H1 (cell line): ENCODE data around the gene TFB2M. TPM values are rescaled to one million over a fixed set of nuclear protein-coding genes. Genes with fewer than 3 reads are reported as not detected.

Experiments
- CTCF ChIA-PET: fragments of 300-600 bp; sonication (Branson Sonifier 250); formaldehyde crosslinking; loops from one replicate; lab custom pipeline; 2021; ENCODE audit not compliant: partially characterized antibody; lab: Charles Lee
- POLR2A ChIA-PET: fragments of 300-600 bp; sonication (Branson Sonifier 250); formaldehyde crosslinking; loops from one replicate; lab custom pipeline; 2021; ENCODE audit warnings: inconsistent platforms; ENCODE audit not compliant: partially characterized antibody; lab: Charles Lee
- DNase-seq, 2 experiments: peaks; one replicate each; pipeline versions ENCODE4 v3.0.0 to v3.0.0-alpha.2; 2010 to 2022; ENCODE audit warnings: low spot score in 2 of 2, low read depth in 1 of 2, mixed read lengths in 1 of 2
- FAIRE-seq: peaks from 2 replicates; lab custom pipeline; 2011; peaks lifted over from hg19 to GRCh38; lab: Jason Lieb, UNC
- H2AFZ ChIP-seq: 2 replicates; pipeline ENCODE4 v1.8.1; 2012; ENCODE audit warnings: low read length, inconsistent platforms
- H2AK5ac ChIP-seq: 2 replicates; pipeline ENCODE4 v1.6.1; 2013; ENCODE audit warnings: low read depth, low read length
- H2BK120ac ChIP-seq: replicated peaks from 2 replicates; pipeline ENCODE3; 2013; ENCODE audit warnings: low read depth, low read length, inconsistent platforms
- H2BK12ac ChIP-seq: 2 replicates; pipeline ENCODE4 v1.6.1; 2013; ENCODE audit warnings: low read depth, low read length
- H2BK15ac ChIP-seq: 2 replicates; pipeline ENCODE4 v1.6.1; 2013; ENCODE audit warnings: low read length
- H2BK20ac ChIP-seq: 2 replicates; pipeline ENCODE4 v1.6.1; 2013; ENCODE audit warnings: low read length
- H2BK5ac ChIP-seq: 2 replicates; pipeline ENCODE4 v1.6.1; 2013; ENCODE audit warnings: low read depth, low read length
- H3K14ac ChIP-seq: 2 replicates; pipeline ENCODE4 v1.6.1; 2013; ENCODE audit warnings: inconsistent platforms; ENCODE audit not compliant: insufficient read length
- H3K18ac ChIP-seq: 2 replicates; pipeline ENCODE4 v1.6.1; 2013; ENCODE audit warnings: low read length; ENCODE audit errors: extremely low read depth
- H3K23ac ChIP-seq: 2 replicates; pipeline ENCODE4 v1.6.1; 2013; ENCODE audit warnings: inconsistent platforms; ENCODE audit not compliant: insufficient read length
- H3K23me2 ChIP-seq: 2 replicates; pipeline ENCODE4 v1.6.1; 2013; ENCODE audit warnings: low read depth, low read length
- H3K27ac ChIP-seq: 2 replicates; pipeline ENCODE4 v1.6.1; 2011; ENCODE audit warnings: low read depth, low read length, inconsistent platforms
- H3K27me3 ChIP-seq, 4 experiments: replicated peaks in 1 of 4; 1 replicate in 1 of 4; 2 replicates in 3 of 4; pipeline versions ENCODE4 v1.6.1 to v1.8.1; 2011 to 2013; ENCODE audit warnings: low read length in 3 of 4, mild to moderate bottlenecking in 3 of 4, inconsistent platforms in 2 of 4, mixed read lengths in 2 of 4, moderate library complexity in 1 of 4; ENCODE audit not compliant: control insufficient read depth in 3 of 4, insufficient read depth in 3 of 4; ENCODE audit errors: extremely low read depth in 1 of 4
- H3K36me3 ChIP-seq, 4 experiments: 2 replicates each; pipeline versions ENCODE4 v1.6.1 to v1.8.1; 2011 to 2013; ENCODE audit warnings: mild to moderate bottlenecking in 4 of 4, low read length in 3 of 4, moderate library complexity in 2 of 4, control low read depth in 1 of 4, inconsistent platforms in 1 of 4; ENCODE audit not compliant: insufficient read depth in 4 of 4, control insufficient read depth in 2 of 4
- H3K4ac ChIP-seq: replicated peaks from 2 replicates; pipeline ENCODE3; 2013; ENCODE audit warnings: low read length, low read depth, mixed read lengths, inconsistent platforms; ENCODE audit not compliant: insufficient read length
- H3K4me1 ChIP-seq, 4 experiments: replicated peaks in 1 of 4; 1 replicate in 1 of 4; 2 replicates in 3 of 4; pipeline versions ENCODE4 v1.6.1 to v1.8.1; 2011 to 2013; ENCODE audit warnings: low read length in 3 of 4, inconsistent platforms in 2 of 4, mixed read lengths in 1 of 4; ENCODE audit not compliant: insufficient read depth in 4 of 4, control insufficient read depth in 3 of 4
- H3K4me2 ChIP-seq, 2 experiments: 2 replicates each; pipeline versions ENCODE4 v1.6.1 to v1.8.1; 2011 to 2013; ENCODE audit warnings: low read depth in 2 of 2, low read length in 2 of 2, control low read depth in 1 of 2, inconsistent platforms in 1 of 2, mild to moderate bottlenecking in 1 of 2; ENCODE audit not compliant: insufficient read depth in 1 of 2
- H3K4me3 ChIP-seq, 4 experiments: fragments of 200-600, 300-600 bp in 1 of 4; sonication (generic), shearing (Covaris generic), sonication (Bioruptor Twin) in 1 of 4; 2 replicates each; pipeline versions ENCODE4 v1.5.1 to v1.8.1; 2011 to 2016; ENCODE audit warnings: low read length in 4 of 4, low read depth in 3 of 4, control low read depth in 2 of 4, inconsistent platforms in 2 of 4, mild to moderate bottlenecking in 2 of 4, mixed read lengths in 1 of 4, moderate library complexity in 1 of 4; ENCODE audit not compliant: insufficient read depth in 2 of 4; ENCODE audit errors: extremely low read depth in 1 of 4
- H3K56ac ChIP-seq: replicated peaks from 2 replicates; pipeline ENCODE3; 2013; ENCODE audit warnings: low read depth, mild to moderate bottlenecking, mixed read lengths, low read length, inconsistent platforms; ENCODE audit not compliant: insufficient read length
- H3K79me1 ChIP-seq: 2 replicates; pipeline ENCODE4 v1.6.1; 2013; ENCODE audit warnings: low read depth, low read length, control low read depth
- H3K79me2 ChIP-seq, 2 experiments: 2 replicates each; pipeline versions ENCODE4 v1.6.1 to v1.8.1; 2012 to 2013; ENCODE audit warnings: low read length in 2 of 2, mild to moderate bottlenecking in 2 of 2, inconsistent platforms in 1 of 2; ENCODE audit not compliant: insufficient read depth in 2 of 2, control insufficient read depth in 1 of 2
- H3K9ac ChIP-seq, 4 experiments: replicated peaks in 1 of 4; 1 replicate in 1 of 4; 2 replicates in 3 of 4; pipeline versions ENCODE4 v1.6.1 to v1.8.1; 2011 to 2013; ENCODE audit warnings: low read depth in 3 of 4, low read length in 3 of 4, control low read depth in 2 of 4, mild to moderate bottlenecking in 2 of 4, moderate library complexity in 2 of 4, inconsistent platforms in 1 of 4; ENCODE audit errors: extremely low read depth in 1 of 4
- H3K9me3 ChIP-seq, 2 experiments: 2 replicates each; pipeline versions ENCODE4 v1.6.1 to v1.8.1; 2012 to 2013; ENCODE audit warnings: mild to moderate bottlenecking in 2 of 2, moderate library complexity in 2 of 2, control low read depth in 1 of 2, inconsistent platforms in 1 of 2, low read depth in 1 of 2, low read length in 1 of 2, mixed read lengths in 1 of 2; ENCODE audit not compliant: insufficient read depth in 2 of 2
- H4K20me1 ChIP-seq, 2 experiments: replicated peaks in 1 of 2; 2 replicates each; pipeline versions ENCODE3 to v1.8.1; 2011 to 2013; ENCODE audit warnings: inconsistent platforms in 2 of 2, low read length in 2 of 2, mild to moderate bottlenecking in 1 of 2; ENCODE audit not compliant: insufficient read depth in 2 of 2, control insufficient read depth in 1 of 2
- H4K5ac ChIP-seq: 2 replicates; pipeline ENCODE4 v1.6.1; 2013; ENCODE audit warnings: low read length, low read depth, mixed read lengths, inconsistent platforms; ENCODE audit not compliant: insufficient read length
- H4K8ac ChIP-seq: 2 replicates; pipeline ENCODE4 v1.8.0; 2013; ENCODE audit warnings: mild to moderate bottlenecking, moderate library complexity, low read length, inconsistent platforms; ENCODE audit not compliant: insufficient read depth; ENCODE audit errors: extremely low read depth
- H4K91ac ChIP-seq: replicated peaks from 2 replicates; pipeline ENCODE3; 2013; ENCODE audit warnings: low read length, mixed read lengths, inconsistent platforms; ENCODE audit not compliant: insufficient read length
- BCL11A ChIP-seq, 2 experiments: IDR thresholded peaks; one replicate each; pipeline ENCODE4 v1.6.1; 2011; ENCODE audit warnings: low read depth in 2 of 2, low read length in 2 of 2, mild to moderate bottlenecking in 2 of 2
- HDAC6 ChIP-seq: IDR thresholded peaks from one replicate; pipeline ENCODE4 v1.7.1; 2012; ENCODE audit warnings: low read depth, mild to moderate bottlenecking, inconsistent platforms, low read length, moderate library complexity
- JUN ChIP-seq: IDR thresholded peaks from 2 replicates; pipeline ENCODE4 v1.6.1; 2011; ENCODE audit warnings: low read depth, mild to moderate bottlenecking, improper control_type of control experiment, low read length
- MAFK ChIP-seq: IDR thresholded peaks from 2 replicates; pipeline ENCODE4 v1.6.1; 2012; ENCODE audit warnings: low read depth, mild to moderate bottlenecking, improper control_type of control experiment, low read length
- NANOG ChIP-seq: IDR thresholded peaks from 2 replicates; pipeline ENCODE4 v1.6.1; 2011; ENCODE audit warnings: low read length, low read depth, mild to moderate bottlenecking, inconsistent platforms; ENCODE audit not compliant: insufficient read depth, poor library complexity, severe bottlenecking
- POU5F1 ChIP-seq: IDR thresholded peaks from 2 replicates; pipeline ENCODE4 v1.6.1; 2011; ENCODE audit warnings: low read depth, mild to moderate bottlenecking, low read length, moderate library complexity
- RBBP5 ChIP-seq: IDR thresholded peaks from 2 replicates; pipeline ENCODE4 v1.7.1; 2012; ENCODE audit warnings: low read depth, mild to moderate bottlenecking, inconsistent platforms, low read length, moderate library complexity, borderline replicate concordance
- RNF2 ChIP-seq: fragments of 200-900, 300-1000 bp; sonication (generic); IDR thresholded peaks from 2 replicates; pipeline ENCODE4 v1.7.1; 2016; ENCODE audit warnings: borderline replicate concordance, low read depth, mild to moderate bottlenecking, antibody characterized with exemption, low read length; ENCODE audit not compliant: poor library complexity, severe bottlenecking; ENCODE audit errors: missing control alignments
- SIN3A ChIP-seq, 2 experiments: IDR thresholded peaks in 1 of 2; conservative IDR thresholded peaks in 1 of 2; 2 replicates each; pipeline ENCODE4 v1.6.1; 2011 to 2012; ENCODE audit warnings: low read length in 2 of 2, improper control_type of control experiment in 1 of 2, low read depth in 1 of 2, mild to moderate bottlenecking in 1 of 2
- SIX5 ChIP-seq: IDR thresholded peaks from 2 replicates; pipeline ENCODE4 v1.6.1; 2011; ENCODE audit warnings: mild to moderate bottlenecking, low read depth, low read length
- TAF1 ChIP-seq: IDR thresholded peaks from 2 replicates; pipeline ENCODE4 v1.6.1; 2011; ENCODE audit warnings: mild to moderate bottlenecking, low read depth, low read length
- TEAD4 ChIP-seq: IDR thresholded peaks from 2 replicates; pipeline ENCODE4 v1.6.1; 2012; ENCODE audit warnings: low read depth, low read length, inconsistent platforms, mixed read lengths
- YY1 ChIP-seq: IDR thresholded peaks from 2 replicates; pipeline ENCODE4 v1.6.1; 2011; ENCODE audit warnings: low read depth, mild to moderate bottlenecking, low read length
- WGBS, 2 experiments: shearing (Covaris generic) in 1 of 2; methylation state at CpG; one replicate each; pipeline versions ENCODE4 v1.1.6 to v1.1.7; 2013 to 2015; ENCODE audit warnings: low lambda C conversion rate in 2 of 2, mixed read lengths in 2 of 2, inconsistent platforms in 1 of 2, low coverage in 1 of 2, missing lambda C conversion rate in 1 of 2; ENCODE audit not compliant: insufficient replicate concordance in 2 of 2, insufficient coverage in 1 of 2, insufficient read length in 1 of 2; ENCODE audit errors: extremely low coverage in 1 of 2, missing lambda C conversion rate in 1 of 2; 5-methylcytosine and 5-hydroxymethylcytosine counted together
- polyA plus RNA-seq, 7 experiments: library from polyadenylated mRNA; depleted of rRNA in 3 of 7; stranded (reverse) in 5 of 7; unstranded in 2 of 7; fragments of >200 nt in 5 of 7; fragments of 200-250 nt in 2 of 7; gene quantifications; 1 replicate in 5 of 7; 2 replicates in 1 of 7; 4 replicates in 1 of 7; pipeline versions ENCODE4 v1.2.1 to v1.2.3, GENCODE V29; 2011 to 2013; ENCODE audit warnings: missing spikeins in 2 of 7, mixed read lengths in 2 of 7
- total RNA-seq: library from RNA; stranded (reverse); fragmentation: NEBNext Ultra II Directional; extraction: Animal tissue kit (Norgen Biotek cat#: 25700); gene quantifications from 2 replicates; pipeline ENCODE4 v1.2.1, GENCODE V29; 2021

The TFB2M gene
- total and polyA plus RNA-seq, 2 of the 8 experiments (the other 6 are each of a cell fraction or from before 2014, with no cell fraction given): 10.4 to 22.0 TPM

DNA sequence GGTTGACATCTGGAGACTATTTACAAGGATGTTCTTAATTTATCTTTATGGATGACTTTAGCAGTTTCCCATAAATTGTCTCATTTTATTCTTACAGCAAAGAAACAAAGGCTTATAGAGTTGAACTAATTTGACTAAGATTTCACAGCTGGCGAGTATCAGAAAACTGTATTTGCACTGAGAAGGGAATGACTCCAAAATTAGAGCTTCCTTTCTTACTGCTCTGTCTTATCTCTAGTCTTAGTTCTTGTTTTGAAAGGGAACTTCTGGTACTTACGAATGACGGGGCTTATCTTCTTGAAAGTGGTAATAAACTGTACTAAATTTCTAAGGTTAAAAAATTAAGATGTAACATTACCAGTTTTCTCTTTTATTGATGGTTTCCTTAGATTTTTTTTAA, 13.8 kb upstream of the TFB2M start:
- Histone ChIP-seq H2BK12ac (no peak overlapping the region), H2AK5ac (no peak overlapping the region), H3K27me3 (no peaks in the 10 kb centered on the region), H3K4ac (no peak overlapping the region), H3K79me1 (no peaks in the 10 kb centered on the region; the same call in 1 of the 2 replicates), H2BK5ac (no peak overlapping the region), H3K23me2 (no peaks in the 10 kb centered on the region), H3K79me2 (peaks cover 0 to 34% of the 10 kb centered on the region in 2 experiments; a peak in 2 of 4 replicates), H3K9me3 (no peaks in the 10 kb centered on the region), H3K14ac (no peak overlapping the region), H3K4me2 (no peak overlapping the region), H4K91ac (no peak overlapping the region), H2BK15ac (no peak overlapping the region), H3K4me1 (no peaks in the 10 kb centered on the region), H3K56ac (no peak overlapping the region), H3K36me3 (no peaks in the 10 kb centered on the region), H2AFZ (no peak overlapping the region), H2BK20ac (no peak overlapping the region), H3K9ac (no peak overlapping the region), H4K8ac (no peak overlapping the region), H2BK120ac (no peak overlapping the region), H4K20me1 (no peaks in the 10 kb centered on the region), H3K4me3 (no peak overlapping the region), H4K5ac (no peak overlapping the region), H3K23ac (no peak overlapping the region), H3K27ac (no peak overlapping the region), H3K18ac (no peak overlapping the region)
- DNase-seq (no peak), FAIRE-seq (no peak)
- WGBS, 2 experiments: 89% methylated on average over 3 of the region's 3 CpGs; no CpG with 5 or more reads in 1 of the 2 experiments
- POLR2A ChIA-PET: interaction anchor here (0.6 kb wide), 1 partner anchor 112 kb away, joined by 3 read pairs; no protein-coding TSS in a partner anchor
- no peak for TF ChIP-seq RNF2
- no peak for TF ChIP-seq BCL11A (IDR thresholded peaks at IDR 0.05; ENCODE audit: low read depth in 2 of 2, low read length in 2 of 2)
- TF ChIP-seq SIX5: no peak
- TF ChIP-seq JUN: no peak
- TF ChIP-seq TEAD4: no peak
- TF ChIP-seq POU5F1: no peak
- no peak for TF ChIP-seq RBBP5
- TF ChIP-seq NANOG: no peak
- TF ChIP-seq SIN3A (conservative IDR thresholded peaks at IDR 0.05 in 1 of 2, IDR thresholded peaks at IDR 0.05 in 1 of 2; ENCODE audit: low read depth in 1 of 2, low read length in 2 of 2): no peak
- no peak for TF ChIP-seq YY1
- no peak for TF ChIP-seq HDAC6
- TF ChIP-seq MAFK: no peak
- TF ChIP-seq TAF1: no peak
- CTCF ChIA-PET: interaction anchor here (0.6 to 1.1 kb wide), 2 partner anchors 29 to 160 kb away, joined by 3 read pairs; no protein-coding TSS in a partner anchor
